Vagina (tissue), 2 donors: Measurements from ENCODE around the gene AZI2.

Experiments
- CTCF ChIP-seq, 3 experiments: fragments of 450-650 bp in 2 of 3; fragments of 200-600 bp in 1 of 3; sonication (generic) in 1 of 3; IDR thresholded peaks; one replicate each; pipeline ENCODE4 v1.5.1; 2017 to 2019; ENCODE audit warnings: antibody characterized with exemption in 3 of 3, mild to moderate bottlenecking in 2 of 3, moderate library complexity in 2 of 3
- POLR2A ChIP-seq, 2 donors: fragments of 450-650 bp; IDR thresholded peaks; one replicate each; pipeline ENCODE4 v1.6.1; 2017; ENCODE audit warnings: antibody characterized with exemption in 2 of 2, mild to moderate bottlenecking in 2 of 2, moderate library complexity in 2 of 2
- POLR2AphosphoS5 ChIP-seq, 2 donors: sonication (generic); formaldehyde crosslinking; IDR thresholded peaks; one replicate each; pipeline ENCODE4 v1.9.0; 2017; ENCODE audit warnings: antibody characterized with exemption in 2 of 2, mild to moderate bottlenecking in 2 of 2, low read depth in 1 of 2; ENCODE audit not compliant: insufficient read depth in 1 of 2

- no peak for TF ChIP-seq POLR2A (IDR thresholded peaks at IDR 0.05)
- peak in 1 of 3 experiments; percentile 54 for TF ChIP-seq CTCF (IDR thresholded peaks at IDR 0.05)
- peak in 1 of 2 donors; percentile 9 for TF ChIP-seq POLR2AphosphoS5 (IDR thresholded peaks at IDR 0.05; ENCODE audit: insufficient read depth in 1 of 2, low read depth in 1 of 2)
These were observed 62.0 kb downstream of the AZI2 start for GRCh38 chr3:28286595-28286994.
